ENCODE measurements around the gene PTPN23. TPM values are rescaled to one million over a fixed set of nuclear protein-coding genes. Genes with fewer than 3 reads are reported as not detected.

Gene PTPN23
- total and polyA plus RNA-seq, 2 of the 8 experiments (the other 6 are each of a cell fraction or from before 2014, with no cell fraction given) = 2.9 to 46.7 TPM

GRCh38 chr3:47374587-47374986 lies 6.2 kb upstream of the PTPN23 start:
- Histone ChIP-seq H4K8ac (ENCODE audit: extremely low read depth, insufficient read depth, low read length) (no peak overlapping the region), H4K20me1 (replicated peaks in 1 of 2; ENCODE audit: control insufficient read depth in 1 of 2, insufficient read depth in 2 of 2, low read length in 2 of 2) (no peaks in the 10 kb centered on the region), H4K5ac (ENCODE audit: insufficient read length, low read depth, low read length) (no peak overlapping the region), H2BK120ac (replicated peaks; ENCODE audit: low read depth, low read length) (no peak overlapping the region), H2AK5ac (ENCODE audit: low read depth, low read length) (no peak overlapping the region), H2BK5ac (ENCODE audit: low read depth, low read length) (no peak overlapping the region), H3K56ac (replicated peaks; ENCODE audit: insufficient read length, low read depth, low read length) (no peak overlapping the region), H3K4me3 (ENCODE audit: extremely low read depth in 1 of 4, insufficient read depth in 2 of 4, low read depth in 3 of 4, low read length in 4 of 4) (no peak overlapping the region), H3K9ac (replicated peaks in 1 of 4; ENCODE audit: extremely low read depth in 1 of 4, low read depth in 3 of 4, low read length in 3 of 4) (no peak overlapping the region), H3K18ac (ENCODE audit: extremely low read depth, low read length) (no peak overlapping the region), H3K23ac (ENCODE audit: insufficient read length) (no peak overlapping the region), H3K14ac (ENCODE audit: insufficient read length) (no peak overlapping the region), H3K9me3 (ENCODE audit: insufficient read depth in 2 of 2, low read depth in 1 of 2, low read length in 1 of 2) (no peaks in the 10 kb centered on the region), H2AFZ (ENCODE audit: low read length) (no peak overlapping the region), H2BK15ac (ENCODE audit: low read length) (no peak overlapping the region), H3K36me3 (ENCODE audit: control insufficient read depth in 2 of 4, insufficient read depth in 4 of 4, low read length in 3 of 4) (no peaks in the 10 kb centered on the region), H2BK20ac (ENCODE audit: low read length) (no peak overlapping the region), H3K4ac (replicated peaks; ENCODE audit: insufficient read length, low read depth, low read length) (no peak overlapping the region), H3K79me2 (ENCODE audit: control insufficient read depth in 1 of 2, insufficient read depth in 2 of 2, low read length in 2 of 2) (no peaks in the 10 kb centered on the region), H3K27ac (ENCODE audit: low read depth, low read length) (no peak overlapping the region), H3K4me2 (ENCODE audit: insufficient read depth in 1 of 2, low read depth in 2 of 2, low read length in 2 of 2) (no peak overlapping the region), H3K23me2 (ENCODE audit: low read depth, low read length) (peaks cover 1% of the 10 kb centered on the region; the same call in 1 of the 2 replicates), H3K4me1 (replicated peaks in 1 of 4; ENCODE audit: control insufficient read depth in 3 of 4, insufficient read depth in 4 of 4, low read length in 3 of 4) (peaks cover 2 to 5% (median 3%) of the 10 kb centered on the region in 4 experiments; a peak in 4 of 7 replicates), H3K79me1 (ENCODE audit: low read depth, low read length) (no peaks in the 10 kb centered on the region; the same call in 1 of the 2 replicates), H2BK12ac (ENCODE audit: low read depth, low read length) (no peak overlapping the region), H4K91ac (replicated peaks; ENCODE audit: insufficient read length, low read length) (no peak overlapping the region), H3K27me3 (replicated peaks in 1 of 4; ENCODE audit: control insufficient read depth in 3 of 4, extremely low read depth in 1 of 4, insufficient read depth in 3 of 4, low read length in 3 of 4) (no peaks in the 10 kb centered on the region)
- no peak for TF ChIP-seq FOSL1 (IDR thresholded peaks at IDR 0.05; ENCODE audit: insufficient read depth, low read depth, low read length)
- TF ChIP-seq NRF1 (IDR thresholded peaks at IDR 0.05; ENCODE audit: low read depth, low read length) = no peak
- DNase-seq (ENCODE audit: low read depth in 1 of 2, low spot score in 2 of 2) = no peak
- no peak for FAIRE-seq
- ChIA-PET POLR2A (ENCODE audit: partially characterized antibody) (interaction anchor here (0.6 kb wide), 1 partner anchor 194 kb away, joined by 3 read pairs; no protein-coding TSS in a partner anchor), CTCF (ENCODE audit: partially characterized antibody) (no interaction called here)
